Measurements from ENCODE around the gene ANP32B. TPM values are rescaled to one million over a fixed set of nuclear protein-coding genes. Genes with fewer than 3 reads are reported as not detected.

The ANP32B gene
- total RNA-seq, 6 experiments from 2014 or later, result 99.6 to 165 (median 155) TPM

DNA sequence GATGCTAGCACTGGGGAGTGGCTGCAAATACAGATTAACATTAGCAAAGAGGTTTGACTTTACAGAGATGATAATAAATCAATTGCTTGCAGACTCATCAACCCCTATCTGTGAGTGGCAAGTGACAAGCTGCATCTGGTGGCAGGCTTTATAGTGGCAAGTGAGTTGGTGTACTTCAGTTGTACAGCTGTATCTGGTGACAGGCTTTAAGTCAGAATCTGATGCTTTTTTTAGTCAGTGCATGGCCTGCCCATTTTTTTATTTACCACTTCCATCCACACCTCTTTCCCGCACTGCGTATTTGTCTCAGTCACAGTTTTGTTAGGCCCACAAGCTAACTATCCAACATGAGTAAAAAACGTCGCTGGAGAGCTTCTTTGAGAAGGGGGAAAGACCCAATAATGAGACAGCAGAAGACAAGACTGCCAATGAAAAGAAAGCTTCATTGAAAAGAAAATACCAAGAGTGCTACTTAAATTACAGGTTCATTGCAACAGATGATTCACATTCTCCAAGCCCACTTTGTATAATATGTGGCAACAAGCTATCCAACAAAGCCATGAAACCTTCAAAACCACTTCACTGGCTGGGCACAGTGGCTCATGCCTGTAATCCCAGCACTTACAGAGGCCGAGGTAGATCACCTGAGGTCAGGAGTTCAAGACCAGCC lies 23.1 kb downstream of the ANP32B start:
- peak overlapping the region; percentile 50; the same call in 1 of the 2 replicates for H3K27ac Mint-ChIP-seq
- H3K4me1 Mint-ChIP-seq (ENCODE audit: low read depth), result peaks cover 33% of the 10 kb centered on the region
- no peak overlapping the region for H3K4me3 Mint-ChIP-seq
- peaks cover 1% of the 10 kb centered on the region; the same call in 1 of the 2 replicates for H3K27me3 Mint-ChIP-seq (ENCODE audit: insufficient read depth)
- TF ChIP-seq, protein P1, sequence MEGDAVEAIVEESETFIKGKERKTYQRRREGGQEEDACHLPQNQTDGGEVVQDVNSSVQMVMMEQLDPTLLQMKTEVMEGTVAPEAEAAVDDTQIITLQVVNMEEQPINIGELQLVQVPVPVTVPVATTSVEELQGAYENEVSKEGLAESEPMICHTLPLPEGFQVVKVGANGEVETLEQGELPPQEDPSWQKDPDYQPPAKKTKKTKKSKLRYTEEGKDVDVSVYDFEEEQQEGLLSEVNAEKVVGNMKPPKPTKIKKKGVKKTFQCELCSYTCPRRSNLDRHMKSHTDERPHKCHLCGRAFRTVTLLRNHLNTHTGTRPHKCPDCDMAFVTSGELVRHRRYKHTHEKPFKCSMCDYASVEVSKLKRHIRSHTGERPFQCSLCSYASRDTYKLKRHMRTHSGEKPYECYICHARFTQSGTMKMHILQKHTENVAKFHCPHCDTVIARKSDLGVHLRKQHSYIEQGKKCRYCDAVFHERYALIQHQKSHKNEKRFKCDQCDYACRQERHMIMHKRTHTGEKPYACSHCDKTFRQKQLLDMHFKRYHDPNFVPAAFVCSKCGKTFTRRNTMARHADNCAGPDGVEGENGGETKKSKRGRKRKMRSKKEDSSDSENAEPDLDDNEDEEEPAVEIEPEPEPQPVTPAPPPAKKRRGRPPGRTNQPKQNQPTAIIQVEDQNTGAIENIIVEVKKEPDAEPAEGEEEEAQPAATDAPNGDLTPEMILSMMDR (IDR thresholded peaks at IDR 0.05), result no peak
- peaks cover 42% of the 10 kb centered on the region for H3K36me3 Mint-ChIP-seq (ENCODE audit: low read depth)
- no peak for DNase-seq
- H3K9me3 Mint-ChIP-seq, result no peaks in the 10 kb centered on the region

DNA sequence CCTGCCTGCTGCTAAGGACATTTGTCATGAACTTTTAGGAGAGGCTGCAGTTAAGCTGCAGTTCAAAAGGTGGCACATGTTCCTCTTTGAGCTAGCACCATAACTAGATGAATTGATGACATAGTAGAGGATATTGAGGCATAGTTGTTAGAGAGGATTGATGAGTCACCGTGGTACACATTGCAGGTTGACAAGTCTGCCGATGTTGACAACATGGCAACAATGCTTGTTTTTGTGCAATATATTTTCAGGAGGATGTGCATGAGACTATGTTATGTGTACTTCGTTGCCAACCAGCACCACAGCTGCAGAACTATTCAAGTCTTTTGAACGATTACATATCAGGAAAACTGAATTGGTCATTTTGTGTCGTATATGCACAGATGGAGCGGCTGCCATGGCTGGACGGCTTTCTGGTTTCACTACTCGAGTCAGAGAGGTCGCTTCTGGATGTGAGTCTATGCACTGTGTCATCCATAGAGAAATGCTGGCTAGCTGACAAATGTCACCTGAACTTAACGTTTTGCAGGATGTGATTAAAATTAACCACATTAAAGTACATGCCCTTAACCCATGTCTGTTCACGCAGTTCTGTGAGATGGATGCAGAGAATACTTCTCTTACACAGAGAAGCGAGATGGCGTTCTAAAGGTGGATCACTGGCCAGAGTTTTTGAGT lies 24.2 kb downstream of the ANP32B start:
- TF ChIP-seq, protein P1 (IDR thresholded peaks at IDR 0.05), result no peak
- Mint-ChIP-seq H3K4me3 (no peak overlapping the region), H3K9me3 (no peaks in the 10 kb centered on the region), H3K4me1 (ENCODE audit: low read depth) (peaks cover 33% of the 10 kb centered on the region), H3K27me3 (ENCODE audit: insufficient read depth) (peaks cover 1% of the 10 kb centered on the region; the same call in 1 of the 2 replicates), H3K36me3 (ENCODE audit: low read depth) (peaks cover 52% of the 10 kb centered on the region), H3K27ac (no peak overlapping the region)
- DNase-seq, result no peak

DNA sequence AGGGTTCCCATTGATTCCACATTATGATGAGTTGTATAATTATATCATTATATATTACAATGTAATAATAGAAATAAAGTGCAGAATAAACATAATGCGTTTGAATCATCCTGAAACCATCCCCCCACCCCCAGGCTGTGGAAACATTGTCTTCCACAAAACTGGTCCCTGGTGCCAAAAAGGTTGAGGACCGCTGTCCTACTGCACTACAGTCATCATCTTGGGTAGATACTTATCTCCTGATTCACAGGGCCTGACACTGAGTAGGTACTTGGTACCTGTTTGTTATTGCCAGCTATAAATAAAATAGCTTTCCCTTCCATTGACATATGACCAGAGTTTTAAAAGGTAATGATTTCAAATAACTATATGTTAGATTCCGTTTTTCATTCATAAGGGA lies 25.6 kb downstream of the ANP32B start:
- Mint-ChIP-seq H3K27ac (no peak overlapping the region), H3K4me1 (ENCODE audit: low read depth) (peaks cover 33% of the 10 kb centered on the region), H3K4me3 (no peak overlapping the region), H3K27me3 (ENCODE audit: insufficient read depth) (peaks cover 1% of the 10 kb centered on the region; the same call in 1 of the 2 replicates), H3K36me3 (ENCODE audit: low read depth) (peaks cover 54% of the 10 kb centered on the region), H3K9me3 (no peaks in the 10 kb centered on the region)
- TF ChIP-seq, protein P1 (IDR thresholded peaks at IDR 0.05), result no peak
- DNase-seq, result no peak

DNA sequence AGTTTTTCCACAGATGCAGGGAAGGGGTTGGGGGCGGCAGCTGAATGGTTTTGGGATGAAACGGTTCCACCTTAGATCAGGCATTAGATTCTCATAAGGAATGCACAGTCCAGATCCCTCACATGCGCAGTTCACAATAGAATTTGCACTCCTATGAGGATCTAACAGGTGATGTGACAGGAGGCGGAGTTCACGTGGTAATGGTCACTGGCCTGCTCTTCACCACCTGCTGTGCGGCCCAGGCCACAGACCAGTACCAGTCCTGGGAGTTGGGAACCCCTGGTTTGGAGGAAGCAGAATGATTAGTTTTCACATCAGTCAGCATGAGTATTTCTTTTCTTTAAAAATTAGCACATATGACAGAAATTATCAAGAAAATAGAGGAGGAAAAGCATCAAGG lies 26.3 kb downstream of the ANP32B start:
- no peaks in the 10 kb centered on the region for H3K9me3 Mint-ChIP-seq
- H3K4me1 Mint-ChIP-seq (ENCODE audit: low read depth), result peaks cover 33% of the 10 kb centered on the region
- peaks cover 1% of the 10 kb centered on the region; the same call in 1 of the 2 replicates for H3K27me3 Mint-ChIP-seq (ENCODE audit: insufficient read depth)
- TF ChIP-seq, protein P1 (IDR thresholded peaks at IDR 0.05), result no peak
- peaks cover 55% of the 10 kb centered on the region for H3K36me3 Mint-ChIP-seq (ENCODE audit: low read depth)
- DNase-seq, result no peak
- H3K27ac Mint-ChIP-seq, result peak overlapping the region; percentile 40
- H3K4me3 Mint-ChIP-seq, result peak overlapping the region; percentile 4; the same call in 1 of the 2 replicates

DNA sequence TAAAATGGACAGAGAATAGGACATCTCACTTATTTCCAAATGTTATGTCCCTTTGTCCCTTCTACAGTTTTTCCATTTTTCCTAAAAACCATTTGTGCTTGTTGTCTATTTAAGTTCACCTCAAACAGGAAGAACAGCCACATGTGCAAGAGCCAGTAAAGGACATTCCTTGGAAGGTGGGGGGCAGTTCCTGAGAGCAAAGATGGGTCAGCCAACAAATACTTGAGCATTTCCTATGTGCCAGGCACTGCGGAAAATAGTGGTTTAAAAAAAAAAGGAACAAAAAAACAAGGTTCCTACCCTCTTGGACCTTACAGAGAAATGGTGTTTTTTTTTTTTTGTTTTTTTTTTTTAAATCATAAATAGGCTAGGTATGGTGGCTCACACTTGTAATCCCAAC lies 26.8 kb downstream of the ANP32B start:
- Mint-ChIP-seq H3K4me1 (ENCODE audit: low read depth) (peaks cover 33% of the 10 kb centered on the region), H3K9me3 (no peaks in the 10 kb centered on the region), H3K36me3 (ENCODE audit: low read depth) (peaks cover 55% of the 10 kb centered on the region), H3K27ac (peak overlapping the region; percentile 40), H3K27me3 (ENCODE audit: insufficient read depth) (peaks cover 1% of the 10 kb centered on the region; the same call in 1 of the 2 replicates), H3K4me3 (no peak overlapping the region)
- DNase-seq, result no peak
- TF ChIP-seq, protein P1 (IDR thresholded peaks at IDR 0.05), result no peak
